GM21447 (cell line): ENCODE measurements around the gene OGFOD3.
"Not testable (repeated sequence)": the region's sequence is repeated elsewhere in the genome, so short reads cannot be mapped to it uniquely, and the experiment has no call there.

Experiments
- ATAC-seq: cut with Tn5 transposase; IDR thresholded peaks from one replicate; pipeline ENCODE4 v1.9.1; 2021; ENCODE audit not compliant: unreplicated experiment

OGFOD3 gene

GRCh38 chr17:82375359-82376041, 42.9 kb downstream of the OGFOD3 start:
- no peak for ATAC-seq

- no peak for ATAC-seq
These were observed 43.6 kb downstream of the OGFOD3 start for GRCh38 chr17:82374626-82375331.

GRCh38 chr17:82373731-82374625, 44.4 kb downstream of the OGFOD3 start:
- ATAC-seq: no peak

GRCh38 chr17:82373072-82373452, 45.3 kb downstream of the OGFOD3 start:
- not testable (repeated sequence) for ATAC-seq

GRCh38 chr17:82372249-82373071, 45.9 kb downstream of the OGFOD3 start:
- no peak for ATAC-seq

GRCh38 chr17:82371333-82372248, 46.8 kb downstream of the OGFOD3 start, which contains the start of gene UTS2R:
TSS of gene UTS2R (plus strand) at chr17:82371765. CDS start at chr17:82374325, 2,560 bp downstream.
- ATAC-seq: no peak

GRCh38 chr17:82370471-82371332, 47.7 kb downstream of the OGFOD3 start:
- ATAC-seq: peak; percentile 70

GRCh38 chr17:82369211-82369610, 49.2 kb downstream of the OGFOD3 start:
- no peak for ATAC-seq

GRCh38 chr17:82367724-82368524, 50.5 kb downstream of the OGFOD3 start:
- no peak for ATAC-seq

- no peak for ATAC-seq
These were observed 51.6 kb downstream of the OGFOD3 start for GRCh38 chr17:82366749-82367148.

GRCh38 chr17:82365606-82366295, 52.6 kb downstream of the OGFOD3 start:
- no peak for ATAC-seq

GRCh38 chr17:82361885-82362633, 56.3 kb downstream of the OGFOD3 start:
- ATAC-seq: no peak

- ATAC-seq: not testable (repeated sequence)
These were observed 58.8 kb downstream of the OGFOD3 start for GRCh38 chr17:82359451-82360074.

GRCh38 chr17:82358465-82359350, 59.7 kb downstream of the OGFOD3 start, which contains the start of gene TEX19:
TSS of gene TEX19 (plus strand) at chr17:82359247. CDS start at chr17:82362151, 2,904 bp downstream.
- no peak for ATAC-seq

GRCh38 chr17:82357394-82357793, 61.0 kb downstream of the OGFOD3 start:
- ATAC-seq: no peak
